ENCODE measurements around the gene DUOX1. TPM values are rescaled to one million over a fixed set of nuclear protein-coding genes. Genes with fewer than 3 reads are reported as not detected.

Gene DUOX1
- total and polyA plus RNA-seq, 9 of the 15 experiments (the other 6 are each of a cell fraction or from before 2014, with no cell fraction given): 0.01 to 0.22 (median 0.01) TPM; not detected in 6

DNA sequence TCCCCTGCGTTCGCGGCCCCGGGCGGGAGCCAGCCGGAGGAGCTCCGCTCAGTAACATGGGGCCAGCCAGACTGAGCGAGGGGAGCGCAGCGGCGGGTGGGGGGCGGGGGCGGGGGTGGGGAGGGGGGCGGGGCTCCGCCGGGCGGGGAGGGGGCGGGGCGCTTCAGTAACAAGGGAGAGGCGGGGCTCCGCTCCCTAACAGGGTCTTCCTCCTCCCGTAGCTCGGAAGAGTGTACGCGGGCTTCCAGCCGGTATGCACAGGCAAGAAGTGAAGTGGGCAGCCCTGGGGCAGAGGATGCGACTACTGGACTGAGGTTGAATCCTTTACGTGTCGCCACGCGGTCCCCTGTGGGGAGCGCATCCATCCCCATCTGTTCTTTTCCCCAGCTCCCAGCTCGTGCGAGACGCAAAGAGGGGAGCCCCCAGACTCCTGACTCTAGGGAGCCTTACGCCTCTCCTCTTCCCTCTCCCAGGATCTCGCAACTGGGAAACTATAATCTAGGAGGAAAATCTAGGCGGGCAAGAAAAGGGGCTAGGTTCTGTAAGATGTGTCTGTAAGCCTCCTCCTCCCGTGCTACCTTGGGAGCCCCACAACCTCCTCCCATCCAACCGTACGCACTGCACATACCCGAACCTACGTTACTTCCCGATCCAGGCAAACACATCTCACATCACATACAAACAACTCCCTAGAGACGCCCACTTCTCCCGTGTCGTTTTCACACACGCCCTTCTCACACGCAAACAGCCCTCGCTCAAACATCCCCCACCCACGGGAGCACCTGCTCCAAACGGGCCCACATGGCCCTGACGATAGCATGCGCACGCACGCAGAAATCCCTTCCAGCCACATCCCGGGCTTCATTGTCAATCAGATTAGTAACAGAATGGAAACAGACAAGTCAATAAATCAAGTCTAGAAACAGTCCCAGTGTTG is 58.4 kb downstream of the DUOX1 start, which contains the start of gene SHF (continued):
- TF ChIP-seq, protein P1, sequence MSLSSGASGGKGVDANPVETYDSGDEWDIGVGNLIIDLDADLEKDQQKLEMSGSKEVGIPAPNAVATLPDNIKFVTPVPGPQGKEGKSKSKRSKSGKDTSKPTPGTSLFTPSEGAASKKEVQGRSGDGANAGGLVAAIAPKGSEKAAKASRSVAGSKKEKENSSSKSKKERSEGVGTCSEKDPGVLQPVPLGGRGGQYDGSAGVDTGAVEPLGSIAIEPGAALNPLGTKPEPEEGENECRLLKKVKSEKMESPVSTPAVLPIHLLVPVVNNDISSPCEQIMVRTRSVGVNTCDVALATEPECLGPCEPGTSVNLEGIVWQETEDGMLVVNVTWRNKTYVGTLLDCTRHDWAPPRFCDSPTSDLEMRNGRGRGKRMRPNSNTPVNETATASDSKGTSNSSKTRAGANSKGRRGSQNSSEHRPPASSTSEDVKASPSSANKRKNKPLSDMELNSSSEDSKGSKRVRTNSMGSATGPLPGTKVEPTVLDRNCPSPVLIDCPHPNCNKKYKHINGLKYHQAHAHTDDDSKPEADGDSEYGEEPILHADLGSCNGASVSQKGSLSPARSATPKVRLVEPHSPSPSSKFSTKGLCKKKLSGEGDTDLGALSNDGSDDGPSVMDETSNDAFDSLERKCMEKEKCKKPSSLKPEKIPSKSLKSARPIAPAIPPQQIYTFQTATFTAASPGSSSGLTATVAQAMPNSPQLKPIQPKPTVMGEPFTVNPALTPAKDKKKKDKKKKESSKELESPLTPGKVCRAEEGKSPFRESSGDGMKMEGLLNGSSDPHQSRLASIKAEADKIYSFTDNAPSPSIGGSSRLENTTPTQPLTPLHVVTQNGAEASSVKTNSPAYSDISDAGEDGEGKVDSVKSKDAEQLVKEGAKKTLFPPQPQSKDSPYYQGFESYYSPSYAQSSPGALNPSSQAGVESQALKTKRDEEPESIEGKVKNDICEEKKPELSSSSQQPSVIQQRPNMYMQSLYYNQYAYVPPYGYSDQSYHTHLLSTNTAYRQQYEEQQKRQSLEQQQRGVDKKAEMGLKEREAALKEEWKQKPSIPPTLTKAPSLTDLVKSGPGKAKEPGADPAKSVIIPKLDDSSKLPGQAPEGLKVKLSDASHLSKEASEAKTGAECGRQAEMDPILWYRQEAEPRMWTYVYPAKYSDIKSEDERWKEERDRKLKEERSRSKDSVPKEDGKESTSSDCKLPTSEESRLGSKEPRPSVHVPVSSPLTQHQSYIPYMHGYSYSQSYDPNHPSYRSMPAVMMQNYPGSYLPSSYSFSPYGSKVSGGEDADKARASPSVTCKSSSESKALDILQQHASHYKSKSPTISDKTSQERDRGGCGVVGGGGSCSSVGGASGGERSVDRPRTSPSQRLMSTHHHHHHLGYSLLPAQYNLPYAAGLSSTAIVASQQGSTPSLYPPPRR (CRISPR knock-in tag; IDR thresholded peaks at IDR 0.05; ENCODE audit: borderline replicate concordance): peak; percentile 36; the same call in 1 of the 2 replicates
- TF ChIP-seq HNRNPUL1 (IDR thresholded peaks at IDR 0.05; ENCODE audit: low read length) (no peak), ZNF263 (CRISPR knock-in tag; IDR thresholded peaks at IDR 0.05; ENCODE audit: borderline replicate concordance) (peak; percentile 37), BRD9 (IDR thresholded peaks at IDR 0.05; ENCODE audit: low read depth, partially characterized antibody) (no peak), POLR2G (IDR thresholded peaks at IDR 0.05; ENCODE audit: low read depth, low read length) (peak; percentile 63), KDM1A (IDR thresholded peaks at IDR 0.05) (peak in 1 of 2 experiments; percentile 20; a peak in 1 of 4 replicates), L3MBTL2 (IDR thresholded peaks at IDR 0.05) (peak; percentile 68; the same call in 1 of the 2 replicates)
- TF ChIP-seq, protein P2, sequence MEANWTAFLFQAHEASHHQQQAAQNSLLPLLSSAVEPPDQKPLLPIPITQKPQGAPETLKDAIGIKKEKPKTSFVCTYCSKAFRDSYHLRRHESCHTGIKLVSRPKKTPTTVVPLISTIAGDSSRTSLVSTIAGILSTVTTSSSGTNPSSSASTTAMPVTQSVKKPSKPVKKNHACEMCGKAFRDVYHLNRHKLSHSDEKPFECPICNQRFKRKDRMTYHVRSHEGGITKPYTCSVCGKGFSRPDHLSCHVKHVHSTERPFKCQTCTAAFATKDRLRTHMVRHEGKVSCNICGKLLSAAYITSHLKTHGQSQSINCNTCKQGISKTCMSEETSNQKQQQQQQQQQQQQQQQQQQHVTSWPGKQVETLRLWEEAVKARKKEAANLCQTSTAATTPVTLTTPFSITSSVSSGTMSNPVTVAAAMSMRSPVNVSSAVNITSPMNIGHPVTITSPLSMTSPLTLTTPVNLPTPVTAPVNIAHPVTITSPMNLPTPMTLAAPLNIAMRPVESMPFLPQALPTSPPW (CRISPR knock-in tag; IDR thresholded peaks at IDR 0.05): peak; percentile 86
